Stimulated activated CD4-positive, alpha-beta T cell treated with anti-CD3 and anti-CD28 coated beads, TNF-alpha, amount 100 ng/mL, for 24 hours (primary cell): ENCODE results near the gene ZSWIM4.

Source experiments
- DNase-seq, 3 experiments: peaks; one replicate each; pipeline ENCODE4 v3.0.0-alpha.2; 2020; ENCODE audit warnings: low read depth in 3 of 3

ZSWIM4 gene

GRCh38 chr19:13808856-13809255 is 13.6 kb downstream of the ZSWIM4 start:
- DNase-seq = no peak

DNA sequence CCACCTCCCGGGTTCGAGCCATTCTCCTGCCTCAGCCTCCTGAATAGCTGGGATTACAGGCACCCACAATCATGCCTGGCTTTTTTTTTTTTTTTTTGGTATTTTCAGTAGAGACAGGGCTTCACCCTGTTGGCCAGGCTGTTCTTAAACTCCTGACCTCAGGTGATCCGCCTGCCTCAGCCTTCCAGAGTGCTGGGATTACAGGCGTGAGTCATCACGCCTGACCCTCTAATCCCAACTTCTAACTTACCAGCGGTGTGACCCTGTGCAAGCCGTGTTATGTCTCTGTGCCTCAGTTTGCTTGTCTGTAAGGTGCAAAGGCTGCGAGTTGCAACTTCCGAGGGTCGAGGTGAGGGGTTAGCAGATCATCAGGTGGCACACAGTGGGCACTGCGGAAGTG is 17.3 kb downstream of the ZSWIM4 start:
- no peak for DNase-seq

GRCh38 chr19:13813147-13813546 is 17.9 kb downstream of the ZSWIM4 start:
- DNase-seq = no peak

DNA sequence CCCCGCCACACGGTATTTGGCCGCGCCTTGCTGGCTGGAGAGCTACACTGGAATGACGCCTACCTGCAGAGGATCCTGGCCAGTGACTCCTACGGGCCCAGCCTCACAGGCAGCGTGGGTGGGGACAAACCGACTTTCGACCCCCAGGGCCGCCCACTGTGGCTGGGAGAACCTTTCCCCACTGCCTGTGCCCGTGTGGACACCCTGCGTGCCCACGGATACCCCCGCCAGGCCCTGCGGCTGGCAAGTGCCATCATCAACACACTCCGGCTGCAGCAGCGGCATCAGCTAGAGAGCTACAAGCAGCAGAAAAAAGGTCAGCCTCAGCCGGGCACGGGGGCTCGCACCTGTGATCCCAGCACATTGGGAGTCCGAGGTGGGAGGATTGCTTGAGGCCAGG is 19.3 kb downstream of the ZSWIM4 start:
- DNase-seq = no peak

DNA sequence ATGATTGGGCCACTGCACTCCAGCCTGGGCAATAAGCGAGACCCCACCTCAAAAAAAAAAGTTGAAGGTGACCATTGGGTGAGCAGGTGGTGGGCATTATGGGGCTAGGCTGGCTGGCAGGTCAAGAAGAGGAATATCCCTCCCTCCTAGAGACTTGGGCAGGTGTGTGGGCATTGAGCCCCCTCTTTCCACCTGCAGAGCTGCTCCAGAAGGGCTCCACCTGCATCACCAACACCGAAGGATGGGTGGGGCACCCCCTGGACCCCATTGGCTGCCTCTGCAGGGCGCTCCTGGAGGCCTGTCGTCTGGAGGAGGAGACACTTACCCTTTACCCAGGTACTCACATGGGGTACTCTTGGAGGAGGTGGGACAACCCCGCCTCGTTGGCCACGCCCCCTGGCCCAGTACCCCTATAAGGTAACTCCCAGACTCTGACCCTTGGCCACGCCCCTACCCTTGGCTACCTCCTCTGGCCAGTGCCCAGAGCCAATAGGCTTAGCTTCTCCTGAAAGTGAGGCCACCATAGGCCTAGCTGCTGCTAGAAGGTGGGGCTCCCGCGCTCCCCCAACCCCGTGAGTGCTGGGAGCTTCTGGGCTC is 21.9 kb downstream of the ZSWIM4 start:
- no peak for DNase-seq

DNA sequence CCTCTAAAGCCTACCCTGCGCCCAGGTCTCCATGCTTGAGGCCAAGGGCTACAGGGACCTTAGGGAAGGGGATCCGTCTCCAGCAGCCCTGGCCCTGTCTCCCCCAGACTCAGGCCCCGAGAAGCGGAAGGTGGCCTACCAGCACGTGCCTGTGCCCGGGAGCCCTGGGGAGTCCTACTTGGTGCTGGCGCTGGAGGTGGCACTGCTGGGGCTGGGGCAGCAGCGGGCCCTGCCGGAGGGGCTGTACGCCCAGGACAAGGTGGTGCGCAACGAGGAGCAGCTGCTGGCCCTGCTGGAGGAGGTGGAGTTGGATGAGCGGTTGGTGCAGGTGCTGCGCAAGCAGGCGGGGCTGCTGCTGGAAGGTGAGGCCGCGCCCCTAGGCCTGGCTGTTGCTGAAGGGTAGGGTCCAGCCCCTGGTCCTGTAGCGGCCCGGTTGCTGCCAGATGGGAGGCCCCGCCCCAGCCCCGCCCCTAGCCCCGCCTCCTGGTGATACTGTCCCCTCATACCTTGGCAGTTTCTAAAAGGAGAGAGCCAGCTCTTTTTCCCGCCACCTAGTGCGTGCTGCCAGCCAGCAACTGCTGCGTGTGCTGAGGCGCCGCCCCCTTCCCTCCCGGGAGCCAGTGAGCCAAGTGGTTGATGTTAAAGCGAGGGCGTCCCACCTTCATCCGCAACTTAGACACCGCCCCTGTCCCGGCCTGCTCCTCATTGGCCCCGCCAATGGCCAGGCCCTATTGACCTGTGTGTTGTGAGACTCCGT is 22.6 kb downstream of the ZSWIM4 start:
- no peak for DNase-seq

GRCh38 chr19:13819238-13819637 is 24.0 kb downstream of the ZSWIM4 start:
- DNase-seq = no peak

GRCh38 chr19:13821292-13821691 is 26.0 kb downstream of the ZSWIM4 start:
- no peak for DNase-seq

DNA sequence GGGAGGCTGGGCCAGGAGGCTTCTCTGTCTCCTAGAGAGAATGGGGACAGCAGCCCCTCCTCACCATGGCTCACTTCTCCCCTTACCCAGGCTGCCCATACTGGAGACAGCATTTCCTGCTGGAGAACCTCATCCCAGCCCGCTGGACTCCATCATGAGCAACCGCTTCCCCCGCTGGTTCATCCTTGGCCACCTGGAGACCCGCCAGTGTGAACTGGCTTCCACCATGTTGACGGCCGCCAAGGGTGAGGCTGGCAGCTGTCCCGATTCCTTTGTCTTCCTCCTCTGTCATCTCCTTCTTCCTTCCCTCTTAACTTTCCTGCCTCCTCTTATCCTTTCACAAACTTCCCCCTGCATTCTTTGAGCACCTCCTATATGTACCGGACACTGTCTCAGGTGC is 28.0 kb downstream of the ZSWIM4 start:
- no peak for DNase-seq

GRCh38 chr19:13823901-13824300 is 28.7 kb downstream of the ZSWIM4 start:
- DNase-seq = no peak

DNA sequence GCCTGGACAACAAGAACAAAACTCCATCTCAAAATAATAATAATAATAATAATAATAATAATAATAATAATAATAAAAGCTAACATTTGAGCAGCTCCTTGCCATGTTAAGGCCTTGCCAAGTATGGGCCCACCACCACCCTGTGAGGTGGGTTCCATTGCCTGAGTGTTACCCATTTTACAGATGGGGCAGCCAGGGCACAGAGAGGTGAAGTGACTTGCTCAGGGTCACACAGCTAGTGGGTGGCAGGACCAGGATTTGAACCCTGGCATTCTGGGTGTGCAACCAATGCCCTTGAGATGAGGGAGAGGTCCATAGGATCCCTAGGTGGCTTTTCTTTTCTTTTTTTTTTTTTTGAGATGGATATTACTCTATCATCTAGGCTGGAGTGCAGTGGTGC is 29.5 kb downstream of the ZSWIM4 start:
- DNase-seq = no peak

DNA sequence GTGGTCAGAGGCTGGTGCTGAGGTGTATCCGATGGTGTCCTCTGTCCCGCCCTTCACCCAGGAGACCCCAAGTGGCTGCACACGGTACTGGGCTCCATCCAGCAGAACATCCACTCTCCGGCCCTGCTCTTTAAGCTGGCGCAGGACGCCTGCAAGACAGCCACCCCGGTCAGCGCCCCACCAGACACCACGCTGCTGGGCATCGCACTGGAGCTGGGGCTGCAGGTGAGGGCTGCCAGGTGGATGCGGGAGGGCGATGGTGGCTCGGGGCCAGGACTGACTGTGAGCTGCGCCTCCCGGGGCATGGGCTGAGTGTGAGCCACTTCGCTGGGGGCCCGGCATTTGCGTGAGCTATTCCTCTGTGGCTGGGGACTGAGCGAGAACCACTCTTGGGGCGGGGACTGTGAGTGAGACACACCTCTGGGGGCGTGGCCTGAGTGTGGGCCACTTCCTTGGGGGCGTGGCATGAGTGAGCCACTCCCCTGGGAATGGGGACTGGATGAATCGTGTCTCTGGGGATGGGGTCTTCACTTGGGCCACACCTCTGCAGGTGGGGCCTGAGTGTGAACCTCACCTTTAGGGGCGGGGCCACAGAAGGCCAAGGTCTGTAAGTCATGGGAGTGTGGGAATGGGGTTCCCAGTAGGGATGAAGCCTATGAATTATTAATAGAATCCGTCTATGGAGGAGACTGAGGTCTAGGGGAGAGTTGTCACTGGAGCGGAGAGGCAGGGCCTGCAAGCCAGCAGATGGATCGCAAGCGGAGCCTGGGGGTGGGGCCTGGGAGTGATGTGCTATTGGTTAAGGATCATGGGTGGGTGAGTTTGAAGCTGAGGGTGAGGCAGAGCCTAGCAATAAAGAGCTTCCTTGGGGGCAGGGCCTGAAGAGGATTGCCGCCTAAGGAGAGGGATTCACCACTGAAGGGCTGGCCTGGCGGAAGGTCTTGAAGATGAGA is 30.5 kb downstream of the ZSWIM4 start:
- no peak for DNase-seq

DNA sequence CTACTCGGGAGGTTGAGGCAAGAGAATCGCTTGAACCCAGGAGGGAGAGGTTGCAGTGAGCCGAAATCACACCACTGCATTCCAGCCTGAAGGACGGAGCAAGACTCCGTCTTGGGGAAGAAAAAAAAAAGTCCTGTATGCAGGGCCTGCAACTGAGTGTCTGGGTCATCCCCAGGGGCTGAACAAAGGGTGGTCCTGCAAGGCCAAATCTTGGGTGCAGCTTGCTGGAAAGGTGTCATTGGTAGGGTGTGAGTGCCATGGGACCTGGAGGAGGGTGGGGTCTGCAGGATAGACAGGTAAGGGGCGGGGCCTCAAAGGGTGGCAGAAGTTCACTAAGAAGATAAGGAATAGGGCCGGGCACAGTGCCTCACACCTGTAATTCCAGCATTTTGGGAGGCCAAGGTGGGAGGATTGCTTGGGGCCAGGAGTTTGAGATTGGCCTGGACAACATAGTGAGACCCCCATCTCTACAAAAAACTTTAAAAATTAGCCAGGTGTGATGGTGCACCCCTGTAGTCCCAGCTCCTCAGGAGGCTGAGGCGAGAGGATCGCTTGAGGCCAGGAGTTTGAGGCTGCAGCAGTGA is 31.5 kb downstream of the ZSWIM4 start:
- DNase-seq = no peak

GRCh38 chr19:13827656-13828055 is 32.4 kb downstream of the ZSWIM4 start:
- no peak for DNase-seq

DNA sequence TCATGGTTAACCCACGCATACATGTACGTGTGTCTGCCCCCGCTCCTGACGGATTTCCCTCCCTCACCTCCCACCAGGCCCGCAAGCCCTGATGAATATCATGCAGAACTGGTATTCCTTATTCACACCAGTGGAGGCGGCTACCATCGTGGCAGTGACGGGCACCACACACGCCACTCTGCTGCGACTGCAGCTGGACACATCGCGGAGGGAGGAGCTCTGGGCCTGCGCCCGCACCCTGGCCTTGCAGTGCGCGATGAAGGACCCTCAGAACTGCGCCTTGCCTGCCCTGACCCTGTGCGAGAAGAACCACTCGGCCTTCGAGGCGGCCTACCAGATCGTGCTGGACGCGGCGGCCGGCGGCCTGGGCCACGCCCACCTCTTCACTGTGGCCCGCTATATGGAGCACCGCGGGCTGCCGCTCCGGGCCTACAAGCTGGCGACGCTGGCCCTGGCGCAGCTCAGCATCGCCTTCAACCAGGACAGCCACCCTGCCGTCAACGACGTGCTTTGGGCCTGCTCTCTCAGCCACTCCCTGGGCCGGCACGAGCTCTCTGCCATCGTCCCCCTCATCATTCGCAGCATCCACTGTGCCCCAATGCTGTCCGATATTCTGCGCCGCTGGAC is 35.0 kb downstream of the ZSWIM4 start:
- DNase-seq = no peak

- no peak for DNase-seq
These were observed 35.7 kb downstream of the ZSWIM4 start for GRCh38 chr19:13830741-13831536.

GRCh38 chr19:13831537-13832467 is 36.6 kb downstream of the ZSWIM4 start:
- DNase-seq = no peak

- peak; percentile 85 to 96 (median 88) for DNase-seq
These were observed 38.3 kb downstream of the ZSWIM4 start for GRCh38 chr19:13833330-13834243.
